Activated naive CD4-positive, alpha-beta T cell (primary cell): ENCODE data around the gene CAMK1.

ENCODE experiments used
- DNase-seq, 4 experiments: peaks; one replicate each; lab custom pipeline; 2025; lab: John Stamatoyannopoulos, UW

CAMK1 gene

GRCh38 chr3:9710174-9710739, 59.5 kb downstream of the CAMK1 start:
- no peak for DNase-seq
